Cortex of kidney (tissue), 1 donor: ENCODE data around the gene PRPS2.

Experiments used
- DNase-seq: peaks from one replicate; lab custom pipeline; 2025; lab: John Stamatoyannopoulos, UW

Gene PRPS2

GRCh38 chrX:12817528-12817927 lies 26.3 kb downstream of the PRPS2 start:
- DNase-seq = no peak

GRCh38 chrX:12819222-12819621 lies 28.0 kb downstream of the PRPS2 start:
- no peak for DNase-seq

GRCh38 chrX:12820737-12821136 lies 29.5 kb downstream of the PRPS2 start:
- no peak for DNase-seq

- DNase-seq = no peak
These were observed 33.7 kb downstream of the PRPS2 start for GRCh38 chrX:12824944-12825343.

GRCh38 chrX:12825801-12826200 lies 34.6 kb downstream of the PRPS2 start:
- no peak for DNase-seq

GRCh38 chrX:12843061-12843667 lies 52.0 kb downstream of the PRPS2 start:
- no peak for DNase-seq

GRCh38 chrX:12843668-12844279 lies 52.6 kb downstream of the PRPS2 start:
- DNase-seq = no peak

- DNase-seq = no peak
These were observed 53.1 kb downstream of the PRPS2 start for GRCh38 chrX:12844319-12844718.

GRCh38 chrX:12865359-12865758 lies 74.1 kb downstream of the PRPS2 start:
- no peak for DNase-seq

GRCh38 chrX:12866451-12867377 lies 75.5 kb downstream of the PRPS2 start, which contains the start of gene TLR7:
TSS of gene TLR7 (plus strand) at chrX:12867072. CDS start at chrX:12867579, 507 bp downstream.
- DNase-seq = no peak

- DNase-seq = no peak
These were observed 76.5 kb downstream of the PRPS2 start for GRCh38 chrX:12867685-12868084.

- no peak for DNase-seq
These were observed 77.5 kb downstream of the PRPS2 start for GRCh38 chrX:12868747-12869146.

GRCh38 chrX:12871257-12871656 lies 80.0 kb downstream of the PRPS2 start:
- no peak for DNase-seq

- no peak for DNase-seq
These were observed 81.5 kb downstream of the PRPS2 start for GRCh38 chrX:12872741-12873140.
